Fibroblast of skin of abdomen (primary cell): ENCODE data around the gene CD209.
"Not testable (repeated sequence)": the region's sequence is repeated elsewhere in the genome, so short reads cannot be mapped to it uniquely, and the experiment has no call there.

Source experiments
- DNase-seq: peaks from one replicate; pipeline ENCODE4 v3.0.0-alpha.2; 2013

CD209 gene

GRCh38 chr19:7767487-7767886, 20.2 kb upstream of the CD209 start:
- no peak for DNase-seq

GRCh38 chr19:7766535-7766934, 19.2 kb upstream of the CD209 start:
- no peak for DNase-seq

- DNase-seq: not testable (repeated sequence)
Observed at GRCh38 chr19:7765043-7765442, 17.7 kb upstream of the CD209 start.

GRCh38 chr19:7764157-7764556, 16.8 kb upstream of the CD209 start:
- DNase-seq: not testable (repeated sequence)

- no peak for DNase-seq
Observed at GRCh38 chr19:7763696-7764095, 16.4 kb upstream of the CD209 start.

- no peak for DNase-seq
Observed at GRCh38 chr19:7762719-7763293, 15.5 kb upstream of the CD209 start, which contains the start of gene CLEC4M. Gene CLEC4M, plus strand, starts transcription at chr19:7763243. Its CDS starts 24 bp downstream, at chr19:7763267.

GRCh38 chr19:7759156-7759555, 11.8 kb upstream of the CD209 start:
- no peak for DNase-seq

GRCh38 chr19:7757358-7757757, 10.0 kb upstream of the CD209 start:
- no peak for DNase-seq

GRCh38 chr19:7756258-7756657, 8.9 kb upstream of the CD209 start:
- no peak for DNase-seq

- DNase-seq: no peak
Observed at GRCh38 chr19:7751157-7751783, 3.9 kb upstream of the CD209 start.

GRCh38 chr19:7748756-7749155, 1.4 kb upstream of the CD209 start:
- DNase-seq: no peak

- DNase-seq: no peak
Observed at GRCh38 chr19:7748171-7748570, 837 bp upstream of the CD209 start.

GRCh38 chr19:7746306-7746705, 1.0 kb downstream of the CD209 start:
- DNase-seq: not testable (repeated sequence)

- no peak for DNase-seq
Observed at GRCh38 chr19:7744871-7745650, 2.3 kb downstream of the CD209 start.

GRCh38 chr19:7744199-7744786, 3.0 kb downstream of the CD209 start:
- DNase-seq: no peak

GRCh38 chr19:7743425-7743841, 3.9 kb downstream of the CD209 start:
- no peak for DNase-seq

- no peak for DNase-seq
Observed at GRCh38 chr19:7742991-7743390, 4.3 kb downstream of the CD209 start.

GRCh38 chr19:7742575-7742974, 4.8 kb downstream of the CD209 start:
- no peak for DNase-seq

GRCh38 chr19:7740682-7741054, 6.7 kb downstream of the CD209 start:
- no peak for DNase-seq

- no peak for DNase-seq
Observed at GRCh38 chr19:7739801-7740681, 7.3 kb downstream of the CD209 start.

GRCh38 chr19:7739211-7739755, 8.1 kb downstream of the CD209 start:
- DNase-seq: no peak

GRCh38 chr19:7738023-7738422, 9.3 kb downstream of the CD209 start:
- no peak for DNase-seq
